HG03457 (cell line): ENCODE data around the gene KRT82.
"Not testable (repeated sequence)": the region's sequence is repeated elsewhere in the genome, so short reads cannot be mapped to it uniquely, and the experiment has no call there.

Experiments used
- ATAC-seq: cut with Tn5 transposase; IDR thresholded peaks from one replicate; pipeline ENCODE4 v1.9.1; 2021; ENCODE audit warnings: moderate number of reproducible peaks; ENCODE audit not compliant: unreplicated experiment

KRT82 gene

GRCh38 chr12:52405922-52406385 lies at the start of gene KRT82:
Gene KRT82, minus strand, starts transcription at chr12:52406335. Its CDS starts 58 bp downstream, at chr12:52406277.
- ATAC-seq, result no peak

GRCh38 chr12:52455821-52456220 lies 49.7 kb upstream of the KRT82 start:
- ATAC-seq, result no peak

GRCh38 chr12:52454411-52455201 lies 48.5 kb upstream of the KRT82 start:
- no peak for ATAC-seq

- ATAC-seq, result no peak
Measured at GRCh38 chr12:52452101-52452500, 46.0 kb upstream of the KRT82 start, which contains the start of gene KRT6B. Gene KRT6B, minus strand, starts transcription at chr12:52452146. Its CDS starts 68 bp downstream, at chr12:52452078.

- ATAC-seq, result no peak
Measured at GRCh38 chr12:52448228-52448627, 42.1 kb upstream of the KRT82 start.

GRCh38 chr12:52447196-52447595 lies 41.1 kb upstream of the KRT82 start:
- not testable (repeated sequence) for ATAC-seq

- ATAC-seq, result no peak
Measured at GRCh38 chr12:52446367-52447045, 40.4 kb upstream of the KRT82 start.

GRCh38 chr12:52445876-52446275 lies 39.7 kb upstream of the KRT82 start:
- ATAC-seq, result no peak

- ATAC-seq, result no peak
Measured at GRCh38 chr12:52444647-52445595, 38.8 kb upstream of the KRT82 start.

GRCh38 chr12:52443966-52444365 lies 37.8 kb upstream of the KRT82 start:
- no peak for ATAC-seq

GRCh38 chr12:52442600-52443061 lies 36.5 kb upstream of the KRT82 start:
- ATAC-seq, result no peak

GRCh38 chr12:52441320-52441911 lies 35.3 kb upstream of the KRT82 start:
- no peak for ATAC-seq

GRCh38 chr12:52440821-52441319 lies 34.7 kb upstream of the KRT82 start:
- no peak for ATAC-seq

GRCh38 chr12:52439845-52440244 lies 33.7 kb upstream of the KRT82 start:
- no peak for ATAC-seq

GRCh38 chr12:52439420-52439819 lies 33.3 kb upstream of the KRT82 start:
- ATAC-seq, result no peak

- ATAC-seq, result no peak
Measured at GRCh38 chr12:52438305-52439301, 32.5 kb upstream of the KRT82 start.

GRCh38 chr12:52437508-52437907 lies 31.4 kb upstream of the KRT82 start:
- ATAC-seq, result no peak

- no peak for ATAC-seq
Measured at GRCh38 chr12:52436828-52437474, 30.8 kb upstream of the KRT82 start.
